Sigmoid colon (tissue), 4 donors: ENCODE results near the gene BRINP3.

ENCODE experiments used
- CTCF ChIP-seq, 4 experiments: fragments of 450-650 bp in 3 of 4; fragments of 200-600 bp in 1 of 4; IDR thresholded peaks; one replicate each; pipeline ENCODE4 v1.5.1; 2016 to 2019; ENCODE audit warnings: antibody characterized with exemption in 4 of 4, mild to moderate bottlenecking in 3 of 4, moderate library complexity in 2 of 4
- EP300 ChIP-seq, 4 donors: sonication (generic); formaldehyde crosslinking; IDR thresholded peaks; one replicate each; pipeline ENCODE4 v1.6.1; 2017; ENCODE audit warnings: antibody characterized with exemption in 4 of 4
- POLR2A ChIP-seq, 2 donors: fragments of 450-650 bp; IDR thresholded peaks; one replicate each; pipeline ENCODE4 v1.6.1; 2016; ENCODE audit warnings: antibody characterized with exemption in 2 of 2, mild to moderate bottlenecking in 2 of 2, moderate library complexity in 2 of 2
- POLR2AphosphoS5 ChIP-seq, 4 donors: sonication (generic); formaldehyde crosslinking; IDR thresholded peaks; one replicate each; pipeline ENCODE4 v1.6.1; 2017; ENCODE audit warnings: antibody characterized with exemption in 4 of 4

DNA sequence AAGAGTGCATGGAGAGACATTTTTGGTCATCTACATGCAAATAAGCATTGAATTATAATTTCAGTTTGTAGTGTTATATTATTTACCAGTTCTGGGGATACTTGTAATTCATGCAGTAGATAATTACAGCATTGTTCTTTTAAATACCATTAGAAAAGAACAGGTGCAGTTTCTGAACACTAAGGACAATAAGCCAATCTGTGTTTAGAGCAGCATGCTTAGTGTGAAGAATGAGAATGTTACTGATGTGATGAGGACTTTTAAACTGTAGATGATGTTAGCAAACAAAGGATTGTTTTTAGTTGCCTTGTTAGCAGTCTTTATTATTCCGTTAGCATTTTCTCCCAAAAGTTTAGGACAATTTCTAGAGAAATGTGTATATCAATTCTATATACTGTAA lies 348.3 kb downstream of the BRINP3 start:
- TF ChIP-seq POLR2A (IDR thresholded peaks at IDR 0.05) (no peak), CTCF (IDR thresholded peaks at IDR 0.05) (no peak), POLR2AphosphoS5 (IDR thresholded peaks at IDR 0.05) (no peak), EP300 (IDR thresholded peaks at IDR 0.05) (no peak)
